HepG2 (cell line): ENCODE measurements around the gene BRPF1. TPM values are rescaled to one million over a fixed set of nuclear protein-coding genes. Genes with fewer than 3 reads are reported as not detected.

Experiments
- CHCHD3 ChIP-seq: sonication (generic); formaldehyde crosslinking; IDR thresholded peaks from 2 replicates; pipeline ENCODE4 v1.8.0; 2022; ENCODE audit warnings: mild to moderate bottlenecking, missing genetic modification reagents, moderate library complexity
- FLYWCH1 ChIP-seq: sonication (generic); formaldehyde crosslinking; IDR thresholded peaks from 2 replicates; pipeline ENCODE4 v1.8.1; 2023; ENCODE audit warnings: mild to moderate bottlenecking, missing genetic modification reagents
- RBM39 ChIP-seq: fragments of 200-400 bp; formaldehyde crosslinking; IDR thresholded peaks from one replicate; pipeline ENCODE4 v1.6.1; 2018; ENCODE audit warnings: antibody characterized with exemption, mild to moderate bottlenecking, low read depth, low read length; ENCODE audit not compliant: poor library complexity, severe bottlenecking
- RFX1 ChIP-seq: fragments of 450-650 bp; IDR thresholded peaks from 2 replicates; pipeline ENCODE4 v1.6.1; 2017
- SAP130 ChIP-seq: IDR thresholded peaks from 2 replicates; pipeline ENCODE4 v1.6.1; 2016; ENCODE audit warnings: low read depth
- TAF1 ChIP-seq: sonication (generic); formaldehyde crosslinking; IDR thresholded peaks from 2 replicates; pipeline ENCODE4 v1.4.0; 2020; ENCODE audit warnings: missing genetic modification reagents
- TOE1 ChIP-seq: sonication (generic); formaldehyde crosslinking; IDR thresholded peaks from 2 replicates; pipeline ENCODE4 v1.4.0; 2020; ENCODE audit warnings: mild to moderate bottlenecking, missing genetic modification reagents
- YEATS4 ChIP-seq: sonication (generic); formaldehyde crosslinking; IDR thresholded peaks from 2 replicates; pipeline ENCODE4 v1.4.0; 2020; ENCODE audit warnings: missing genetic modification reagents, borderline replicate concordance
- ZFY ChIP-seq: sonication (generic); formaldehyde crosslinking; IDR thresholded peaks from 2 replicates; pipeline ENCODE4 v1.4.0; 2020; ENCODE audit warnings: missing genetic modification reagents
- ZNF773 ChIP-seq: sonication (generic); formaldehyde crosslinking; IDR thresholded peaks from 2 replicates; pipeline ENCODE4 v1.4.0; 2020; ENCODE audit warnings: missing genetic modification reagents, borderline replicate concordance
- ZNF878 ChIP-seq: sonication (generic); formaldehyde crosslinking; IDR thresholded peaks from 2 replicates; pipeline ENCODE4 v1.8.1; 2023; ENCODE audit warnings: mild to moderate bottlenecking, missing genetic modification reagents, moderate library complexity
- polyA plus RNA-seq, 8 experiments: library from polyadenylated mRNA; depleted of rRNA in 3 of 8; stranded (reverse) in 7 of 8; unstranded in 1 of 8; fragments of >200 nt; fragmentation: Illumina TruSeq in 4 of 8; extraction: Trizol in 4 of 8; gene quantifications; 2 replicates each; pipeline versions ENCODE4 v1.2.1 to v1.2.3, GENCODE V29; 2011 to 2016; ENCODE audit warnings: low read depth in 4 of 8, missing spikeins in 1 of 8, mixed read lengths in 1 of 8; ENCODE audit not compliant: insufficient read depth in 1 of 8
- total RNA-seq, 5 experiments: library from RNA; depleted of rRNA; stranded (reverse); fragments of >200 nt; fragmentation: Illumina TruSeq; extraction: Trizol; gene quantifications; 2 replicates each; pipeline ENCODE4 v1.2.3, GENCODE V29; 2016; ENCODE audit warnings: low read depth in 1 of 5
- TF ChIP-seq, protein P1 (sequence below): IDR thresholded peaks from 2 replicates; pipeline ENCODE4 v1.6.1; 2016; ENCODE audit warnings: missing compliant biosample characterization, missing genetic modification reagents, borderline replicate concordance
- TF ChIP-seq, protein P2 (sequence below): IDR thresholded peaks from 2 replicates; pipeline ENCODE4 v1.6.1; 2016; ENCODE audit warnings: low read depth, borderline replicate concordance
- TF ChIP-seq, protein P3 (sequence below), 2 experiments: IDR thresholded peaks; 2 replicates each; pipeline ENCODE4 v1.6.1; 2011 to 2012; ENCODE audit warnings: low read length in 2 of 2, borderline replicate concordance in 1 of 2, low read depth in 1 of 2, mild to moderate bottlenecking in 1 of 2, moderate library complexity in 1 of 2
- TF ChIP-seq, protein P4 (sequence below): sonication (generic); formaldehyde crosslinking; IDR thresholded peaks from 2 replicates; pipeline ENCODE4 v1.5.0; 2020; ENCODE audit warnings: missing genetic modification reagents
- TF ChIP-seq, protein P5 (sequence below): sonication (generic); formaldehyde crosslinking; IDR thresholded peaks from 2 replicates; pipeline ENCODE4 v1.4.0; 2020; ENCODE audit warnings: missing genetic modification reagents
- TF ChIP-seq, protein P6 (sequence below): IDR thresholded peaks from 2 replicates; pipeline ENCODE4 v1.6.1; 2016
- TF ChIP-seq, protein P7 (sequence below): sonication (generic); formaldehyde crosslinking; IDR thresholded peaks from 2 replicates; pipeline ENCODE4 v1.5.0; 2020; ENCODE audit warnings: mild to moderate bottlenecking, missing genetic modification reagents, moderate library complexity

BRPF1 gene
- total and polyA plus RNA-seq, 2 of the 13 experiments (the other 11 are each of a cell fraction or from before 2014, with no cell fraction given): 7.3 to 10.0 TPM

DNA sequence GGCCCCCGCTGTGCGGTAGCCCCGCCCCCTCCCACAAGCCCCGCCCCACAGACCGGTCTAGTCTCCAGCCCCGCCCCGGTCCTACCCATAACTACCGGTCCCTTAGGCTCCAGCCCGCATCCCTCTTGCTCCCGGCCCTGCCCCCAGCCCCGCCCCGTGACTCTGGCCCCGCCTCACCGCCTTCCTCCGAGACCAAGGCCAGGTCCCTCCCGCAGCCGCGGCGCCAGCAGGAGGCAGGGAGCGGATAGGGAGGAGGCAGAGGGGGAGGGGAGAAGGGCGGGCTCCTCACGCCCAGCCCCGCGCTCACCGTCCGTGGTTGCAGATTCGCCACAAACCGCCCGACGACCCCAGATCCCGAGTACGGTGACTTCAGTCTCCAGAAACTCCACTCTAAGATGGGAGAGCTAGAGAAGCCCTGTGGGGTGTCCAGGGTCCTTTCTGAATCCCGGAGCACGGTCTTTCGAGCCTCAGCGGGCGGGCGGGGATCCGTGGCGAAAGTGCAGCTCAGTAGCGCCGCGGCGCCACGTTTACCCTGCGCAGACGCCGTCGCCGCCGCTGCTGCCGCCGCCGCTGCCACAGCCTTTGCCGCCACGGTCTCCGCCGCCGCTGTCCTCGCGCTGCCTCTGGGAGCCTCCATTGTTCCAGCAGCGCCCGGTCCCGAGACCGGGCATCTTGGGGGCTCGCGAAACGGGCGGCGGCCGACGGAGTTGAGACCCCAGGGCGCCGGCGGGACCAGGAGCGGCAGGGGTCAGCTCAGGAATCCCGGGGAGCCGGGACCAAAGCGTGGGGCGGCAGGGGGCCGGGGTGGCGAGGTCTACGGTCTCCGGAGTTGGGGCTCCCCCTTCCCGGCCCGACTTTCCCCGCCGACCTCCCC lies at the start of gene BRPF1 (continued):
- TF ChIP-seq, protein P1, sequence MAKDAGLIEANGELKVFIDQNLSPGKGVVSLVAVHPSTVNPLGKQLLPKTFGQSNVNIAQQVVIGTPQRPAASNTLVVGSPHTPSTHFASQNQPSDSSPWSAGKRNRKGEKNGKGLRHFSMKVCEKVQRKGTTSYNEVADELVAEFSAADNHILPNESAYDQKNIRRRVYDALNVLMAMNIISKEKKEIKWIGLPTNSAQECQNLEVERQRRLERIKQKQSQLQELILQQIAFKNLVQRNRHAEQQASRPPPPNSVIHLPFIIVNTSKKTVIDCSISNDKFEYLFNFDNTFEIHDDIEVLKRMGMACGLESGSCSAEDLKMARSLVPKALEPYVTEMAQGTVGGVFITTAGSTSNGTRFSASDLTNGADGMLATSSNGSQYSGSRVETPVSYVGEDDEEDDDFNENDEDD (CRISPR knock-in tag): peak; percentile 79; the same call in 1 of the 2 replicates
- peak; percentile 51; the same call in 1 of the 2 replicates for TF ChIP-seq TOE1
- TF ChIP-seq TAF1: peak; percentile 75
- TF ChIP-seq, protein P2, sequence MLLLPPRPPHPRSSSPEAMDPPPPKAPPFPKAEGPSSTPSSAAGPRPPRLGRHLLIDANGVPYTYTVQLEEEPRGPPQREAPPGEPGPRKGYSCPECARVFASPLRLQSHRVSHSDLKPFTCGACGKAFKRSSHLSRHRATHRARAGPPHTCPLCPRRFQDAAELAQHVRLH (CRISPR knock-in tag): peak; percentile 28; the same call in 1 of the 2 replicates
- no peak for TF ChIP-seq FLYWCH1
- 0 out of 2 replicates have a peak, but pooled peaks have one; percentile 42 for TF ChIP-seq CHCHD3 (CRISPR knock-in tag)
- TF ChIP-seq, protein P3, sequence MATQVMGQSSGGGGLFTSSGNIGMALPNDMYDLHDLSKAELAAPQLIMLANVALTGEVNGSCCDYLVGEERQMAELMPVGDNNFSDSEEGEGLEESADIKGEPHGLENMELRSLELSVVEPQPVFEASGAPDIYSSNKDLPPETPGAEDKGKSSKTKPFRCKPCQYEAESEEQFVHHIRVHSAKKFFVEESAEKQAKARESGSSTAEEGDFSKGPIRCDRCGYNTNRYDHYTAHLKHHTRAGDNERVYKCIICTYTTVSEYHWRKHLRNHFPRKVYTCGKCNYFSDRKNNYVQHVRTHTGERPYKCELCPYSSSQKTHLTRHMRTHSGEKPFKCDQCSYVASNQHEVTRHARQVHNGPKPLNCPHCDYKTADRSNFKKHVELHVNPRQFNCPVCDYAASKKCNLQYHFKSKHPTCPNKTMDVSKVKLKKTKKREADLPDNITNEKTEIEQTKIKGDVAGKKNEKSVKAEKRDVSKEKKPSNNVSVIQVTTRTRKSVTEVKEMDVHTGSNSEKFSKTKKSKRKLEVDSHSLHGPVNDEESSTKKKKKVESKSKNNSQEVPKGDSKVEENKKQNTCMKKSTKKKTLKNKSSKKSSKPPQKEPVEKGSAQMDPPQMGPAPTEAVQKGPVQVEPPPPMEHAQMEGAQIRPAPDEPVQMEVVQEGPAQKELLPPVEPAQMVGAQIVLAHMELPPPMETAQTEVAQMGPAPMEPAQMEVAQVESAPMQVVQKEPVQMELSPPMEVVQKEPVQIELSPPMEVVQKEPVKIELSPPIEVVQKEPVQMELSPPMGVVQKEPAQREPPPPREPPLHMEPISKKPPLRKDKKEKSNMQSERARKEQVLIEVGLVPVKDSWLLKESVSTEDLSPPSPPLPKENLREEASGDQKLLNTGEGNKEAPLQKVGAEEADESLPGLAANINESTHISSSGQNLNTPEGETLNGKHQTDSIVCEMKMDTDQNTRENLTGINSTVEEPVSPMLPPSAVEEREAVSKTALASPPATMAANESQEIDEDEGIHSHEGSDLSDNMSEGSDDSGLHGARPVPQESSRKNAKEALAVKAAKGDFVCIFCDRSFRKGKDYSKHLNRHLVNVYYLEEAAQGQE (IDR thresholded peaks at IDR 0.05; ENCODE audit: borderline replicate concordance in 1 of 2, low read depth in 1 of 2, low read length in 2 of 2): no peak
- no peak for TF ChIP-seq ZNF773 (CRISPR knock-in tag)
- TF ChIP-seq YEATS4 (CRISPR knock-in tag): peak; percentile 75
- TF ChIP-seq, protein P4, sequence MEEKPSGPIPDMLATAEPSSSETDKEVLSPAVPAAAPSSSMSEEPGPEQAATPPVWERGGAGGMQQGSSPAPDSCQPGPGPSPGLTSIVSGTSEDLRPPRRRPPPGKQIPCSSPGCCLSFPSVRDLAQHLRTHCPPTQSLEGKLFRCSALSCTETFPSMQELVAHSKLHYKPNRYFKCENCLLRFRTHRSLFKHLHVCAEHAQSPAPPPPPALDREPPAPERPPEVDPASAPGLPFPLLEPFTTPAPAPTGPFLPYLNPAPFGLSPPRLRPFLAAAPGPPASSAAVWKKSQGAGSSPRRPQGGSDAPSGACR (CRISPR knock-in tag): peak; percentile 76
- TF ChIP-seq, protein P5, sequence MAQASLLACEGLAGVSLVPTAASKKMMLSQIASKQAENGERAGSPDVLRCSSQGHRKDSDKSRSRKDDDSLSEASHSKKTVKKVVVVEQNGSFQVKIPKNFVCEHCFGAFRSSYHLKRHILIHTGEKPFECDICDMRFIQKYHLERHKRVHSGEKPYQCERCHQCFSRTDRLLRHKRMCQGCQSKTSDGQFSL (CRISPR knock-in tag): no peak; the same call in 1 of the 2 replicates
- TF ChIP-seq ZNF878: 0 out of 2 replicates have a peak, but pooled peaks have one; percentile 43
- TF ChIP-seq, protein P6, sequence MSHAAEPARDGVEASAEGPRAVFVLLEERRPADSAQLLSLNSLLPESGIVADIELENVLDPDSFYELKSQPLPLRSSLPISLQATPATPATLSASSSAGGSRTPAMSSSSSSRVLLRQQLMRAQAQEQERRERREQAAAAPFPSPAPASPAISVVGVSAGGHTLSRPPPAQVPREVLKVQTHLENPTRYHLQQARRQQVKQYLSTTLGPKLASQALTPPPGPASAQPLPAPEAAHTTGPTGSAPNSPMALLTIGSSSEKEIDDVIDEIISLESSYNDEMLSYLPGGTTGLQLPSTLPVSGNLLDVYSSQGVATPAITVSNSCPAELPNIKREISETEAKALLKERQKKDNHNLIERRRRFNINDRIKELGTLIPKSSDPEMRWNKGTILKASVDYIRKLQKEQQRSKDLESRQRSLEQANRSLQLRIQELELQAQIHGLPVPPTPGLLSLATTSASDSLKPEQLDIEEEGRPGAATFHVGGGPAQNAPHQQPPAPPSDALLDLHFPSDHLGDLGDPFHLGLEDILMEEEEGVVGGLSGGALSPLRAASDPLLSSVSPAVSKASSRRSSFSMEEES: no peak
- TF ChIP-seq, protein P7, sequence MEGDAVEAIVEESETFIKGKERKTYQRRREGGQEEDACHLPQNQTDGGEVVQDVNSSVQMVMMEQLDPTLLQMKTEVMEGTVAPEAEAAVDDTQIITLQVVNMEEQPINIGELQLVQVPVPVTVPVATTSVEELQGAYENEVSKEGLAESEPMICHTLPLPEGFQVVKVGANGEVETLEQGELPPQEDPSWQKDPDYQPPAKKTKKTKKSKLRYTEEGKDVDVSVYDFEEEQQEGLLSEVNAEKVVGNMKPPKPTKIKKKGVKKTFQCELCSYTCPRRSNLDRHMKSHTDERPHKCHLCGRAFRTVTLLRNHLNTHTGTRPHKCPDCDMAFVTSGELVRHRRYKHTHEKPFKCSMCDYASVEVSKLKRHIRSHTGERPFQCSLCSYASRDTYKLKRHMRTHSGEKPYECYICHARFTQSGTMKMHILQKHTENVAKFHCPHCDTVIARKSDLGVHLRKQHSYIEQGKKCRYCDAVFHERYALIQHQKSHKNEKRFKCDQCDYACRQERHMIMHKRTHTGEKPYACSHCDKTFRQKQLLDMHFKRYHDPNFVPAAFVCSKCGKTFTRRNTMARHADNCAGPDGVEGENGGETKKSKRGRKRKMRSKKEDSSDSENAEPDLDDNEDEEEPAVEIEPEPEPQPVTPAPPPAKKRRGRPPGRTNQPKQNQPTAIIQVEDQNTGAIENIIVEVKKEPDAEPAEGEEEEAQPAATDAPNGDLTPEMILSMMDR (CRISPR knock-in tag): peak; percentile 43
- TF ChIP-seq RBM39: peak; percentile 72
- no peak for TF ChIP-seq RFX1
- TF ChIP-seq SAP130 (CRISPR knock-in tag): peak; percentile 70
- TF ChIP-seq ZFY (CRISPR knock-in tag): peak; percentile 66
